K562 (cell line): ENCODE data around the gene PITPNM1. TPM values are rescaled to one million over a fixed set of nuclear protein-coding genes. Genes with fewer than 3 reads are reported as not detected.

Experiments used
- ARID1B ChIP-seq: fragments of 450-650 bp; IDR thresholded peaks from 2 replicates; pipeline ENCODE4 v1.6.1; 2016; ENCODE audit warnings: antibody characterized with exemption, mild to moderate bottlenecking, inconsistent platforms
- ARNT ChIP-seq, 2 experiments: fragments of 450-650 bp; IDR thresholded peaks; 2 replicates each; pipeline ENCODE4 v1.6.1; 2016; ENCODE audit warnings: mild to moderate bottlenecking in 1 of 2
- HCFC1 ChIP-seq: IDR thresholded peaks from 2 replicates; pipeline ENCODE4 v1.6.1; 2012; ENCODE audit warnings: low read depth, low read length, improper control_type of control experiment
- SIN3A ChIP-seq, 2 experiments: fragments of 150-350 bp in 1 of 2; IDR thresholded peaks; 2 replicates each; pipeline ENCODE4 v1.6.1; 2011 to 2016; ENCODE audit warnings: borderline replicate concordance in 2 of 2, low read depth in 2 of 2, low read length in 2 of 2, mild to moderate bottlenecking in 2 of 2, moderate library complexity in 2 of 2; ENCODE audit not compliant: control insufficient read depth in 1 of 2
- SMAD2 ChIP-seq: fragments of 150-350 bp; IDR thresholded peaks from 2 replicates; pipeline ENCODE4 v1.6.1; 2014; ENCODE audit warnings: low read depth, mild to moderate bottlenecking, low read length
- SOX6 ChIP-seq: fragments of 450-650 bp; IDR thresholded peaks from 2 replicates; pipeline ENCODE4 v1.6.1; 2014; ENCODE audit warnings: mild to moderate bottlenecking
- ZNF212 ChIP-seq: fragments of 450-650 bp; formaldehyde crosslinking; IDR thresholded peaks from 2 replicates; pipeline ENCODE4 v1.4.0; 2020; ENCODE audit warnings: mild to moderate bottlenecking
- polyA plus RNA-seq, 8 experiments: library from polyadenylated mRNA; depleted of rRNA in 4 of 8; stranded (reverse) in 5 of 8; unstranded in 3 of 8; fragments of >200 nt; fragmentation: Nextera tagmentation in 2 of 8; fragmentation: Illumina TruSeq in 1 of 8; extraction: Ambion mirVana in 2 of 8; extraction: Trizol in 1 of 8; gene quantifications; 2 replicates each; pipeline versions ENCODE4 v1.2.1 to v1.2.3, GENCODE V29; 2011 to 2014; ENCODE audit warnings: inconsistent platforms in 1 of 8, missing spikeins in 1 of 8
- total RNA-seq, 7 experiments: library from RNA; depleted of rRNA in 6 of 7; stranded (reverse); fragments of >200 nt in 6 of 7; fragmentation: Illumina TruSeq in 2 of 7; extraction: Trizol in 2 of 7; gene quantifications; 2 replicates each; pipeline versions ENCODE4 v1.2.1 to v1.2.3, GENCODE V29; 2011 to 2021; ENCODE audit warnings: low replicate concordance in 1 of 7
- TF ChIP-seq, protein P1 (sequence below): IDR thresholded peaks from 3 replicates; pipeline ENCODE4 v1.6.1; 2011; ENCODE audit warnings: borderline replicate concordance, mild to moderate bottlenecking, moderate library complexity; ENCODE audit not compliant: insufficient read length; ENCODE audit errors: extremely low read depth
- TF ChIP-seq, protein P2 (sequence below), 2 experiments: fragments of 250-450 bp in 1 of 2; fragments of 450-650 bp in 1 of 2; sonication (Bioruptor Pico) in 1 of 2; IDR thresholded peaks; 2 replicates each; pipeline versions ENCODE4 v1.6.1 to v1.8.0; 2016 to 2021; ENCODE audit warnings: mild to moderate bottlenecking in 2 of 2, moderate library complexity in 2 of 2, missing compliant biosample characterization in 1 of 2, missing genetic modification characterization in 1 of 2
- TF ChIP-seq, protein P3 (sequence below), 2 experiments: fragments of 450-650 bp in 1 of 2; sonication (generic) in 1 of 2; formaldehyde crosslinking in 1 of 2; IDR thresholded peaks; 2 replicates each; pipeline versions ENCODE4 v1.7.1 to v1.9.0; 2016 to 2022; ENCODE audit warnings: inconsistent platforms in 1 of 2, mild to moderate bottlenecking in 1 of 2, missing genetic modification reagents in 1 of 2
- TF ChIP-seq, protein P4 (sequence below): fragments of 250-450 bp; sonication (Bioruptor Pico); IDR thresholded peaks from 2 replicates; pipeline ENCODE4 v1.8.0; 2021; ENCODE audit warnings: borderline replicate concordance, mild to moderate bottlenecking, moderate library complexity; ENCODE audit not compliant: poor library complexity, severe bottlenecking

PITPNM1 gene
- total and polyA plus RNA-seq, 9 of the 15 experiments (the other 6 are each of a cell fraction or from before 2014, with no cell fraction given), result 0.11 to 53.7 (median 16.0) TPM

DNA sequence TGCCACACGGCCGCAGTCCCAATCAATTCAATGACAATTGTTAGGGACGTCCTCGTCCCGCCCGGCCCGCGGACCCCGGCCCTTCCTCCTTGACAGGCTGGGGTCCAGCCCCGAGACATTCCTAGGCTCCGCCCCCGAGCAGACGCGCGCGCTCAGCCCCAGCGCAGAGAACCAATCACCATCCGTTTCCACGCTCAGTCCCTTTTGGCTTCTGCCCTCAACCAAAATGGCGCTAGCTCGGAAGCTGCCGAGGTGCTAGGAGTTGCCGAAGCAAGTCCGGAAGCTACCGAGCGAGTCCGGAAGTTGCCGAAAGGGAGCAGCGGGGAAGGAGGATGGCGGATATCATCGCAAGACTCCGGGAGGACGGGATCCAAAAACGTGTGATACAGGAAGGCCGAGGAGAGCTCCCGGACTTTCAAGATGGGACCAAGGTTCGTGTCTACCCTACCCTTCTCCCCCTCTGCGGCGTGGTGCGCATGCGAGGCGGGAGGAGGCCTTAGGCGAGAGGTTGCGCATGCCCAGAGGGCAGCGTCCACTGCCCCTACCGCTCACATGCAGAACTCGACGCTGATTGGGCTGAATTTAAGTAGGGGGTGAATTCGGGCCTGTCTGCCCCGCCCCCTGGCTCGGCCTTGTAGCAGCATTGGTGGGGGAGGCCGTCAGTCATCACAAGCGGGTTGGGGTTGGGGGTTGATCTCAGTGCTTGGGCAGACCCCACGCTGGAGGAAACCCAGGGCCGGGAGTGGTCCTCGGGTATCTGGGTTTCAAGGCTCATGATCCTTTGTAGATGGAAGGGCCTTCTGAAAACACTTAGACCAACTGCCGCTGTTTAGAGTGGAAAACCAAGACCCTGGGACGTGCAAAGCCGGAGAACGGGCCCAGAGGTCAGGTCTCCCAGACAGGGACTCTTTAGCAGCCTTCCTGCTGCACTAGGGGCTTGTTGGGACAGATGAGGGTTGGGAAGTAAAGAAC, 22.1 kb downstream of the PITPNM1 start, which contains the start of gene AIP (continued):
- TF ChIP-seq, protein P1, sequence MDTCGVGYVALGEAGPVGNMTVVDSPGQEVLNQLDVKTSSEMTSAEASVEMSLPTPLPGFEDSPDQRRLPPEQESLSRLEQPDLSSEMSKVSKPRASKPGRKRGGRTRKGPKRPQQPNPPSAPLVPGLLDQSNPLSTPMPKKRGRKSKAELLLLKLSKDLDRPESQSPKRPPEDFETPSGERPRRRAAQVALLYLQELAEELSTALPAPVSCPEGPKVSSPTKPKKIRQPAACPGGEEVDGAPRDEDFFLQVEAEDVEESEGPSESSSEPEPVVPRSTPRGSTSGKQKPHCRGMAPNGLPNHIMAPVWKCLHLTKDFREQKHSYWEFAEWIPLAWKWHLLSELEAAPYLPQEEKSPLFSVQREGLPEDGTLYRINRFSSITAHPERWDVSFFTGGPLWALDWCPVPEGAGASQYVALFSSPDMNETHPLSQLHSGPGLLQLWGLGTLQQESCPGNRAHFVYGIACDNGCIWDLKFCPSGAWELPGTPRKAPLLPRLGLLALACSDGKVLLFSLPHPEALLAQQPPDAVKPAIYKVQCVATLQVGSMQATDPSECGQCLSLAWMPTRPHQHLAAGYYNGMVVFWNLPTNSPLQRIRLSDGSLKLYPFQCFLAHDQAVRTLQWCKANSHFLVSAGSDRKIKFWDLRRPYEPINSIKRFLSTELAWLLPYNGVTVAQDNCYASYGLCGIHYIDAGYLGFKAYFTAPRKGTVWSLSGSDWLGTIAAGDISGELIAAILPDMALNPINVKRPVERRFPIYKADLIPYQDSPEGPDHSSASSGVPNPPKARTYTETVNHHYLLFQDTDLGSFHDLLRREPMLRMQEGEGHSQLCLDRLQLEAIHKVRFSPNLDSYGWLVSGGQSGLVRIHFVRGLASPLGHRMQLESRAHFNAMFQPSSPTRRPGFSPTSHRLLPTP, result no peak
- 0 out of 4 replicates have a peak, but pooled peaks of 1 of the 2 experiments have one; percentile 38 for TF ChIP-seq SIN3A (IDR thresholded peaks at IDR 0.05; ENCODE audit: borderline replicate concordance in 2 of 2, control insufficient read depth in 1 of 2, low read depth in 2 of 2, low read length in 2 of 2)
- TF ChIP-seq, protein P2, sequence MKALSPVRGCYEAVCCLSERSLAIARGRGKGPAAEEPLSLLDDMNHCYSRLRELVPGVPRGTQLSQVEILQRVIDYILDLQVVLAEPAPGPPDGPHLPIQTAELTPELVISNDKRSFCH (CRISPR knock-in tag; IDR thresholded peaks at IDR 0.05), result no peak
- TF ChIP-seq, protein P2 (tag; IDR thresholded peaks at IDR 0.05), result peak; percentile 77; the same call in 1 of the 2 replicates
- TF ChIP-seq ARNT (IDR thresholded peaks at IDR 0.05), result peak; percentile 12 to 52; a peak in 1 of 4 replicates
- TF ChIP-seq SOX6, result peak; percentile 15; the same call in 1 of the 2 replicates
- TF ChIP-seq SMAD2, result no peak
- TF ChIP-seq HCFC1, result peak; percentile 85
- TF ChIP-seq ARID1B, result no peak
- TF ChIP-seq ZNF212 (CRISPR knock-in tag), result no peak
- TF ChIP-seq, protein P3, sequence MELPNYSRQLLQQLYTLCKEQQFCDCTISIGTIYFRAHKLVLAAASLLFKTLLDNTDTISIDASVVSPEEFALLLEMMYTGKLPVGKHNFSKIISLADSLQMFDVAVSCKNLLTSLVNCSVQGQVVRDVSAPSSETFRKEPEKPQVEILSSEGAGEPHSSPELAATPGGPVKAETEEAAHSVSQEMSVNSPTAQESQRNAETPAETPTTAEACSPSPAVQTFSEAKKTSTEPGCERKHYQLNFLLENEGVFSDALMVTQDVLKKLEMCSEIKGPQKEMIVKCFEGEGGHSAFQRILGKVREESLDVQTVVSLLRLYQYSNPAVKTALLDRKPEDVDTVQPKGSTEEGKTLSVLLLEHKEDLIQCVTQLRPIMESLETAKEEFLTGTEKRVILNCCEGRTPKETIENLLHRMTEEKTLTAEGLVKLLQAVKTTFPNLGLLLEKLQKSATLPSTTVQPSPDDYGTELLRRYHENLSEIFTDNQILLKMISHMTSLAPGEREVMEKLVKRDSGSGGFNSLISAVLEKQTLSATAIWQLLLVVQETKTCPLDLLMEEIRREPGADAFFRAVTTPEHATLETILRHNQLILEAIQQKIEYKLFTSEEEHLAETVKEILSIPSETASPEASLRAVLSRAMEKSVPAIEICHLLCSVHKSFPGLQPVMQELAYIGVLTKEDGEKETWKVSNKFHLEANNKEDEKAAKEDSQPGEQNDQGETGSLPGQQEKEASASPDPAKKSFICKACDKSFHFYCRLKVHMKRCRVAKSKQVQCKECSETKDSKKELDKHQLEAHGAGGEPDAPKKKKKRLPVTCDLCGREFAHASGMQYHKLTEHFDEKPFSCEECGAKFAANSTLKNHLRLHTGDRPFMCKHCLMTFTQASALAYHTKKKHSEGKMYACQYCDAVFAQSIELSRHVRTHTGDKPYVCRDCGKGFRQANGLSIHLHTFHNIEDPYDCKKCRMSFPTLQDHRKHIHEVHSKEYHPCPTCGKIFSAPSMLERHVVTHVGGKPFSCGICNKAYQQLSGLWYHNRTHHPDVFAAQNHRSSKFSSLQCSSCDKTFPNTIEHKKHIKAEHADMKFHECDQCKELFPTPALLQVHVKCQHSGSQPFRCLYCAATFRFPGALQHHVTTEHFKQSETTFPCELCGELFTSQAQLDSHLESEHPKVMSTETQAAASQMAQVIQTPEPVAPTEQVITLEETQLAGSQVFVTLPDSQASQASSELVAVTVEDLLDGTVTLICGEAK (IDR thresholded peaks at IDR 0.05), result peak; percentile 68
- TF ChIP-seq, protein P3 (CRISPR knock-in tag; IDR thresholded peaks at IDR 0.05), result 0 out of 2 replicates have a peak, but pooled peaks have one; percentile 71
- TF ChIP-seq, protein P4, sequence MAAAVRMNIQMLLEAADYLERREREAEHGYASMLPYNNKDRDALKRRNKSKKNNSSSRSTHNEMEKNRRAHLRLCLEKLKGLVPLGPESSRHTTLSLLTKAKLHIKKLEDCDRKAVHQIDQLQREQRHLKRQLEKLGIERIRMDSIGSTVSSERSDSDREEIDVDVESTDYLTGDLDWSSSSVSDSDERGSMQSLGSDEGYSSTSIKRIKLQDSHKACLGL (CRISPR knock-in tag), result no peak
